HG02763 (cell line): ENCODE results near the gene HK2.
"Not testable (repeated sequence)": the region's sequence is repeated elsewhere in the genome, so short reads cannot be mapped to it uniquely, and the experiment has no call there.

Experiments used
- ATAC-seq: cut with Tn5 transposase; IDR thresholded peaks from one replicate; pipeline ENCODE4 v1.9.1; 2021; ENCODE audit warnings: mild to moderate bottlenecking, moderate library complexity; ENCODE audit not compliant: unreplicated experiment

The HK2 gene

GRCh38 chr2:74876081-74876886 is 42.4 kb downstream of the HK2 start:
- ATAC-seq, result peak; percentile 60

- no peak for ATAC-seq
Measured at GRCh38 chr2:74877376-74877775, 43.4 kb downstream of the HK2 start.

- ATAC-seq, result no peak
Measured at GRCh38 chr2:74877781-74878433, 44.0 kb downstream of the HK2 start.

- no peak for ATAC-seq
Measured at GRCh38 chr2:74878551-74878950, 44.6 kb downstream of the HK2 start.

- no peak for ATAC-seq
Measured at GRCh38 chr2:74880054-74880728, 46.3 kb downstream of the HK2 start.

- ATAC-seq, result no peak
Measured at GRCh38 chr2:74881176-74881575, 47.2 kb downstream of the HK2 start.

- no peak for ATAC-seq
Measured at GRCh38 chr2:74881626-74882298, 47.8 kb downstream of the HK2 start.

GRCh38 chr2:74882299-74882687 is 48.4 kb downstream of the HK2 start:
- no peak for ATAC-seq

- no peak for ATAC-seq
Measured at GRCh38 chr2:74883011-74883410, 49.1 kb downstream of the HK2 start.

GRCh38 chr2:74884118-74884762 is 50.3 kb downstream of the HK2 start:
- no peak for ATAC-seq

- ATAC-seq, result no peak
Measured at GRCh38 chr2:74884866-74885265, 50.9 kb downstream of the HK2 start.

GRCh38 chr2:74886251-74886650 is 52.3 kb downstream of the HK2 start:
- no peak for ATAC-seq

- no peak for ATAC-seq
Measured at GRCh38 chr2:74886811-74887210, 52.9 kb downstream of the HK2 start.

- ATAC-seq, result no peak
Measured at GRCh38 chr2:74887445-74887951, 53.6 kb downstream of the HK2 start.

GRCh38 chr2:74887960-74888700 is 54.2 kb downstream of the HK2 start:
- no peak for ATAC-seq

- ATAC-seq, result no peak
Measured at GRCh38 chr2:74889159-74889558, 55.2 kb downstream of the HK2 start.

GRCh38 chr2:74890711-74891110 is 56.8 kb downstream of the HK2 start:
- ATAC-seq, result no peak

GRCh38 chr2:74891136-74891764 is 57.3 kb downstream of the HK2 start:
- ATAC-seq, result no peak

- not testable (repeated sequence) for ATAC-seq
Measured at GRCh38 chr2:74891816-74892215, 57.9 kb downstream of the HK2 start.
